Endothelial cell of umbilical vein (primary cell): ENCODE measurements around the gene BZW2. TPM values are rescaled to one million over a fixed set of nuclear protein-coding genes. Genes with fewer than 3 reads are reported as not detected.

Experiments
- BruUV-seq: library from RNA; stranded (reverse); fragments of 400-500 nt; replicated peaks from 2 replicates; lab custom pipeline; 2021; lab: Mats Ljungman, UMichigan
- CTCF ChIA-PET: fragments of 300-600, 350-600 bp; sonication (Branson Sonifier 250); formaldehyde crosslinking; loops from one replicate; lab custom pipeline; 2021; ENCODE audit warnings: antibody characterized with exemption, inconsistent platforms; lab: Charles Lee
- POLR2A ChIA-PET: fragments of 300-600, 350-600 bp; sonication (Branson Sonifier 250); formaldehyde crosslinking; loops from one replicate; lab custom pipeline; 2021; ENCODE audit warnings: antibody characterized with exemption, inconsistent platforms; lab: Charles Lee
- DNase-seq: peaks from one replicate; pipeline ENCODE4 v3.0.0-alpha.2; 2011; ENCODE audit warnings: low read depth, low spot score
- FAIRE-seq: peaks from 2 replicates; lab custom pipeline; 2011; peaks lifted over from hg19 to GRCh38; lab: Jason Lieb, UNC
- H2AFZ ChIP-seq: 2 replicates; pipeline ENCODE4 v1.6.0; 2012; ENCODE audit warnings: low read depth, low read length, control low read depth, inconsistent platforms
- H3K27ac ChIP-seq: 2 replicates; pipeline ENCODE4 v1.5.1; 2011; ENCODE audit warnings: low read depth, mild to moderate bottlenecking, control low read depth, low read length, moderate library complexity; ENCODE audit not compliant: insufficient read depth
- H3K27me3 ChIP-seq, 2 experiments: 2 replicates each; pipeline versions ENCODE4 v1.6.0 to v1.6.1; 2011; ENCODE audit warnings: low read length in 2 of 2, mixed read lengths in 1 of 2; ENCODE audit not compliant: control insufficient read depth in 2 of 2, insufficient read depth in 2 of 2
- H3K36me3 ChIP-seq, 2 experiments: 2 replicates in 1 of 2; 3 replicates in 1 of 2; pipeline ENCODE4 v1.5.1; 2011; ENCODE audit warnings: low read length in 2 of 2, mild to moderate bottlenecking in 1 of 2, moderate library complexity in 1 of 2; ENCODE audit not compliant: control insufficient read depth in 2 of 2, insufficient read depth in 2 of 2; ENCODE audit errors: extremely low read depth in 1 of 2
- H3K4me1 ChIP-seq: 3 replicates; pipeline ENCODE4 v1.5.1; 2011; ENCODE audit warnings: mild to moderate bottlenecking, low read length; ENCODE audit not compliant: control insufficient read depth, insufficient read depth; ENCODE audit errors: extremely low read depth
- H3K4me2 ChIP-seq: 2 replicates; pipeline ENCODE4 v1.6.1; 2011; ENCODE audit warnings: low read length, control low read depth, mixed read lengths; ENCODE audit not compliant: insufficient read depth
- H3K4me3 ChIP-seq, 3 experiments: fragments of 200-600 bp in 1 of 3; sonication (generic), shearing (Covaris generic) in 1 of 3; replicated peaks in 1 of 3; 2 replicates each; pipeline ENCODE4 v1.5.1; 2011 to 2016; ENCODE audit warnings: control low read depth in 3 of 3, low read length in 3 of 3, mild to moderate bottlenecking in 2 of 3, inconsistent platforms in 1 of 3, low read depth in 1 of 3, moderate library complexity in 1 of 3; ENCODE audit not compliant: insufficient read depth in 1 of 3
- H3K79me2 ChIP-seq: 2 replicates; pipeline ENCODE4 v1.6.0; 2012; ENCODE audit warnings: low read length, inconsistent platforms; ENCODE audit not compliant: control insufficient read depth, insufficient read depth
- H3K9ac ChIP-seq: replicated peaks from 2 replicates; pipeline ENCODE3; 2011; ENCODE audit warnings: low read length, control low read depth; ENCODE audit not compliant: insufficient read depth; ENCODE audit errors: extremely low read depth
- H3K9me1 ChIP-seq: replicated peaks from 3 replicates; pipeline ENCODE4 v1.6.0; 2011; ENCODE audit warnings: mild to moderate bottlenecking, low read length; ENCODE audit not compliant: control insufficient read depth, insufficient read depth; ENCODE audit errors: extremely low read depth
- H3K9me3 ChIP-seq: replicated peaks from 2 replicates; pipeline ENCODE4 v1.5.1; 2012; ENCODE audit warnings: low read length, inconsistent platforms; ENCODE audit not compliant: control insufficient read depth, insufficient read depth
- H4K20me1 ChIP-seq: replicated peaks from 2 replicates; pipeline ENCODE3; 2011; ENCODE audit warnings: mild to moderate bottlenecking, low read length; ENCODE audit not compliant: control insufficient read depth, insufficient read depth; ENCODE audit errors: extremely low read depth
- EZH2 ChIP-seq: IDR thresholded peaks from 2 replicates; pipeline ENCODE4 v1.6.1; 2012; ENCODE audit warnings: borderline replicate concordance, low read depth, mild to moderate bottlenecking, moderate library complexity, low read length, inconsistent platforms; ENCODE audit not compliant: severe bottlenecking
- FOS ChIP-seq: IDR thresholded peaks from 2 replicates; pipeline ENCODE4 v1.6.1; 2011; ENCODE audit warnings: mild to moderate bottlenecking, low read length, moderate library complexity, borderline replicate concordance; ENCODE audit not compliant: insufficient read depth
- GATA2 ChIP-seq: IDR thresholded peaks from 2 replicates; pipeline ENCODE4 v1.7.0; 2011; ENCODE audit warnings: low read depth, mild to moderate bottlenecking, moderate library complexity, mixed read lengths, low read length; ENCODE audit not compliant: insufficient read length, insufficient read depth
- JUN ChIP-seq: IDR thresholded peaks from 2 replicates; pipeline ENCODE4 v1.6.1; 2011; ENCODE audit warnings: borderline replicate concordance, low read depth; ENCODE audit not compliant: insufficient read length, insufficient read depth
- MYC ChIP-seq: IDR thresholded peaks from one replicate; pipeline ENCODE4 v1.6.1; 2011; ENCODE audit warnings: mild to moderate bottlenecking, low read depth, low read length
- POLR2A ChIP-seq: IDR thresholded peaks from 2 replicates; pipeline ENCODE4 v1.6.1; 2012; ENCODE audit warnings: low read depth, mild to moderate bottlenecking, control low read depth, low read length
- POLR2AphosphoS5 ChIP-seq: IDR thresholded peaks from 2 replicates; pipeline ENCODE4 v1.6.1; 2012; ENCODE audit warnings: low read depth, mild to moderate bottlenecking, control low read depth, low read length, moderate library complexity; ENCODE audit not compliant: insufficient read depth
- dilution Hi-C: fragments of 300-500 bp; cut with MboI; formaldehyde crosslinking; loops from one replicate; pipeline ENCODE4 v1.15.0; 2019; ENCODE audit warnings: low sequenced_read_pairs; ENCODE audit not compliant: extremely low pct_ligation_motif_present
- intact Hi-C: fragments of 100-400 bp; cut with micrococcal nuclease; formaldehyde crosslinking; loops from one replicate; pipeline ENCODE4 v1.10.0; 2022
- polyA plus RNA-seq, 4 experiments: library from polyadenylated mRNA; depleted of rRNA in 3 of 4; stranded (reverse) in 3 of 4; unstranded in 1 of 4; fragments of >200 nt; gene quantifications; 2 replicates each; pipeline versions ENCODE4 v1.2.1 to v1.2.3, GENCODE V29; 2011 to 2012; ENCODE audit warnings: missing spikeins in 1 of 4
- total RNA-seq: library from RNA; stranded (reverse); gene quantifications from 2 replicates; pipeline ENCODE4 v1.2.3, GENCODE V29; 2021
- TF ChIP-seq, protein P1 (sequence below), 2 donors: IDR thresholded peaks; 1 replicate in 1 of 2; 2 replicates in 1 of 2; pipeline ENCODE4 v1.5.1; 2011; ENCODE audit warnings: low read length in 2 of 2, mild to moderate bottlenecking in 2 of 2, moderate library complexity in 2 of 2, control low read depth in 1 of 2, inconsistent platforms in 1 of 2, low read depth in 1 of 2; ENCODE audit not compliant: insufficient read depth in 1 of 2; ENCODE audit errors: extremely low read depth in 1 of 2
- TF ChIP-seq, protein P2 (sequence below): IDR thresholded peaks from 2 replicates; pipeline ENCODE4 v1.6.1; 2011; ENCODE audit not compliant: insufficient read depth, insufficient read length

BZW2 gene
- total and polyA plus RNA-seq, 2 donors (not counting 3 experiments of a cell fraction or from before 2014, with no cell fraction given): 39.7 to 106 TPM

DNA sequence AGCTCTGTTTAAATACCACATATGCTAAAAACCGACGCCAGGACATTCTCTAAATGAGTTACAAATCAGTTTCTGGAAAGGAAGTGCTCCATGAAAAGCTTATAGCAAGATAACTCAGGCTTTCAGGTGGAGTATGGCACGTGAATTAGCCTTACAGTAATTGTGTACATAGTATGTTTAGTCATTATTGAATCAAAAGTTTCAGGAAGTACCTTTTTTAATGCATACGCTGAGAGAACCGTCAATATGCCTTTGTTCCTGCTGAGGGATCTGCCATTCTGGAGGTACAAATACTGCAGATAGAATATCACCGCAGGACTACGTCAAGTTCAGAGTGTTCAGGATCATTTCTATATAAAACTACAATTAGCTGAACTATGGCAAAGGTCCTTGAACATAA is 46.1 kb upstream of the BZW2 start:
- Histone ChIP-seq H3K9me1 (no peaks in the 10 kb centered on the region), H3K4me3 (no peak overlapping the region), H3K27ac (no peak overlapping the region), H3K4me2 (no peak overlapping the region), H3K9ac (no peak overlapping the region), H2AFZ (no peak overlapping the region), H3K27me3 (no peaks in the 10 kb centered on the region), H3K79me2 (no peaks in the 10 kb centered on the region), H4K20me1 (no peaks in the 10 kb centered on the region), H3K4me1 (no peaks in the 10 kb centered on the region), H3K36me3 (peaks cover 0 to 2% of the 10 kb centered on the region in 2 experiments), H3K9me3 (no peaks in the 10 kb centered on the region)
- ChIA-PET CTCF (no interaction called here), POLR2A (no interaction called here)
- no peak for TF ChIP-seq EZH2
- TF ChIP-seq, protein P1, sequence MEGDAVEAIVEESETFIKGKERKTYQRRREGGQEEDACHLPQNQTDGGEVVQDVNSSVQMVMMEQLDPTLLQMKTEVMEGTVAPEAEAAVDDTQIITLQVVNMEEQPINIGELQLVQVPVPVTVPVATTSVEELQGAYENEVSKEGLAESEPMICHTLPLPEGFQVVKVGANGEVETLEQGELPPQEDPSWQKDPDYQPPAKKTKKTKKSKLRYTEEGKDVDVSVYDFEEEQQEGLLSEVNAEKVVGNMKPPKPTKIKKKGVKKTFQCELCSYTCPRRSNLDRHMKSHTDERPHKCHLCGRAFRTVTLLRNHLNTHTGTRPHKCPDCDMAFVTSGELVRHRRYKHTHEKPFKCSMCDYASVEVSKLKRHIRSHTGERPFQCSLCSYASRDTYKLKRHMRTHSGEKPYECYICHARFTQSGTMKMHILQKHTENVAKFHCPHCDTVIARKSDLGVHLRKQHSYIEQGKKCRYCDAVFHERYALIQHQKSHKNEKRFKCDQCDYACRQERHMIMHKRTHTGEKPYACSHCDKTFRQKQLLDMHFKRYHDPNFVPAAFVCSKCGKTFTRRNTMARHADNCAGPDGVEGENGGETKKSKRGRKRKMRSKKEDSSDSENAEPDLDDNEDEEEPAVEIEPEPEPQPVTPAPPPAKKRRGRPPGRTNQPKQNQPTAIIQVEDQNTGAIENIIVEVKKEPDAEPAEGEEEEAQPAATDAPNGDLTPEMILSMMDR (IDR thresholded peaks at IDR 0.05; ENCODE audit: extremely low read depth in 1 of 2, insufficient read depth in 1 of 2, low read depth in 1 of 2, low read length in 2 of 2): no peak
- no peak for TF ChIP-seq MYC
- TF ChIP-seq JUN: no peak
- no peak for TF ChIP-seq POLR2A
- TF ChIP-seq GATA2: no peak
- no peak for TF ChIP-seq FOS
- no peak for TF ChIP-seq POLR2AphosphoS5
- TF ChIP-seq, protein P2, sequence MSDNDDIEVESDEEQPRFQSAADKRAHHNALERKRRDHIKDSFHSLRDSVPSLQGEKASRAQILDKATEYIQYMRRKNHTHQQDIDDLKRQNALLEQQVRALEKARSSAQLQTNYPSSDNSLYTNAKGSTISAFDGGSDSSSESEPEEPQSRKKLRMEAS: no peak
- intact Hi-C loops (no loop called here), dilution Hi-C loops (no loop called here)
- FAIRE-seq (no peak), DNase-seq (no peak)
- BruUV-seq: no TSS peak
